K562 (cell line): ENCODE measurements around the gene PHF12. TPM values are rescaled to one million over a fixed set of nuclear protein-coding genes. Genes with fewer than 3 reads are reported as not detected.

Source experiments
- ATAC-seq: fragments of 200-7000 bp; cut with Tn5 transposase; 3 replicates; pipeline ENCODE4 v1.9.1; 2020; ENCODE audit warnings: moderate library complexity
- BruUV-seq: library from RNA; stranded (reverse); fragments of 400-500 nt; replicated peaks from 2 replicates; lab custom pipeline; 2021; lab: Mats Ljungman, UMichigan
- CTCF ChIA-PET: fragments of 300-600 bp; formaldehyde crosslinking; extraction: SDS; loops from one replicate; lab custom pipeline; 2021; ENCODE audit warnings: low intra/inter-chr PET ratio; lab: Yijun Ruan, JAX
- POLR2A ChIA-PET: fragments of 300-600, 350-650 bp; sonication (Branson Sonifier 250); formaldehyde crosslinking; extraction: SDS; loops from one replicate; lab custom pipeline; 2021; ENCODE audit warnings: antibody characterized with exemption, inconsistent platforms; lab: Yijun Ruan, JAX
- DNase-seq, 4 experiments: peaks; one replicate each; pipeline versions ENCODE4 v3.0.0 to v3.0.0-alpha.2; 2011 to 2018; ENCODE audit warnings: low spot score in 3 of 4, mixed read lengths in 3 of 4; ENCODE audit errors: extremely low read depth in 1 of 4
- FAIRE-seq: peaks from 2 replicates; lab custom pipeline; 2011; peaks lifted over from hg19 to GRCh38; lab: Jason Lieb, UNC
- H2AFZ ChIP-seq: 2 replicates; pipeline ENCODE4 v1.6.0; 2011; ENCODE audit warnings: low read depth, low read length, control low read depth, inconsistent platforms
- H3K27ac ChIP-seq: fragments of 200-600 bp; 3 replicates; pipeline ENCODE4 v1.8.0; 2011; ENCODE audit warnings: low read depth, mild to moderate bottlenecking, control low read depth, inconsistent platforms, low read length, moderate library complexity, mixed read lengths; ENCODE audit errors: extremely low read depth
- H3K27me3 ChIP-seq, 2 experiments: fragments of 300-600 bp in 1 of 2; 2 replicates in 1 of 2; 3 replicates in 1 of 2; pipeline versions ENCODE4 v1.6.0 to v1.8.0; 2011; ENCODE audit warnings: inconsistent platforms in 2 of 2, low read length in 2 of 2, mild to moderate bottlenecking in 1 of 2, mixed read lengths in 1 of 2, moderate library complexity in 1 of 2; ENCODE audit not compliant: control insufficient read depth in 2 of 2, insufficient read depth in 2 of 2
- H3K36me3 ChIP-seq: fragments of 300-600 bp; 3 replicates; pipeline ENCODE4 v1.8.0; 2011; ENCODE audit warnings: mild to moderate bottlenecking, low read length, inconsistent platforms; ENCODE audit not compliant: control insufficient read depth, insufficient read depth
- H3K4me1 ChIP-seq, 2 experiments: fragments of 200-600 bp in 1 of 2; replicated peaks in 1 of 2; 2 replicates in 1 of 2; 3 replicates in 1 of 2; pipeline versions ENCODE4 v1.5.1 to v1.8.0; 2011; ENCODE audit warnings: inconsistent platforms in 2 of 2, low read length in 2 of 2, mild to moderate bottlenecking in 1 of 2, mixed read lengths in 1 of 2, moderate library complexity in 1 of 2; ENCODE audit not compliant: control insufficient read depth in 2 of 2, insufficient read depth in 2 of 2
- H3K4me2 ChIP-seq: 2 replicates; pipeline ENCODE4 v1.6.1; 2011; ENCODE audit warnings: low read length, control low read depth, inconsistent platforms, mixed read lengths; ENCODE audit not compliant: insufficient read depth
- H3K4me3 ChIP-seq: fragments of 200-600 bp; sonication (generic), shearing (Covaris generic); 2 replicates; pipeline ENCODE4 v1.5.1; 2016; ENCODE audit warnings: control low read depth, inconsistent platforms
- H3K79me2 ChIP-seq: fragments of 200-600 bp; 3 replicates; pipeline ENCODE4 v1.8.0; 2011; ENCODE audit warnings: low read length, inconsistent platforms; ENCODE audit not compliant: control insufficient read depth, insufficient read depth
- H3K9ac ChIP-seq, 2 experiments: 2 replicates each; pipeline versions ENCODE4 v1.6.0 to v1.6.1; 2011; ENCODE audit warnings: low read depth in 2 of 2, low read length in 2 of 2, control low read depth in 1 of 2, inconsistent platforms in 1 of 2, mild to moderate bottlenecking in 1 of 2, mixed read lengths in 1 of 2; ENCODE audit not compliant: insufficient read depth in 1 of 2
- H3K9me1 ChIP-seq: one replicate; pipeline ENCODE4 v1.6.0; 2011; ENCODE audit warnings: inconsistent platforms, mild to moderate bottlenecking, low read length, moderate library complexity; ENCODE audit not compliant: control insufficient read depth, insufficient read depth
- H3K9me3 ChIP-seq: replicated peaks from 2 replicates; pipeline ENCODE4 v1.5.1; 2011; ENCODE audit warnings: low read depth, low read length, inconsistent platforms; ENCODE audit not compliant: control insufficient read depth, insufficient read depth
- H4K20me1 ChIP-seq: replicated peaks from 2 replicates; pipeline ENCODE4 v1.6.1; 2011; ENCODE audit warnings: low read length, inconsistent platforms, mixed read lengths; ENCODE audit not compliant: control insufficient read depth, insufficient read depth
- ARNT ChIP-seq, 2 experiments: fragments of 450-650 bp; IDR thresholded peaks; 2 replicates each; pipeline ENCODE4 v1.6.1; 2016; ENCODE audit warnings: mild to moderate bottlenecking in 1 of 2
- ATF6 ChIP-seq: sonication (generic); formaldehyde crosslinking; IDR thresholded peaks from 2 replicates; pipeline ENCODE4 v1.4.0; 2020; ENCODE audit warnings: mild to moderate bottlenecking, missing genetic modification reagents
- KDM1A ChIP-seq, 2 experiments: fragments of 450-650 bp; IDR thresholded peaks; 2 replicates each; pipeline ENCODE4 v1.6.1; 2016; ENCODE audit warnings: mild to moderate bottlenecking in 2 of 2
- MAZ ChIP-seq, 2 experiments: fragments of 450-650 bp in 1 of 2; sonication (generic) in 1 of 2; formaldehyde crosslinking; IDR thresholded peaks in 1 of 2; conservative IDR thresholded peaks in 1 of 2; 2 replicates each; pipeline versions ENCODE4 v1.4.0 to v1.5.0; 2020; ENCODE audit warnings: mild to moderate bottlenecking in 1 of 2, missing genetic modification reagents in 1 of 2
- MCM7 ChIP-seq, 2 experiments: fragments of 450-650 bp; IDR thresholded peaks; 2 replicates each; pipeline ENCODE4 v1.6.1; 2016 to 2018
- PTRF ChIP-seq: fragments of 450-650 bp; IDR thresholded peaks from 2 replicates; pipeline ENCODE4 v1.6.1; 2016; ENCODE audit warnings: mild to moderate bottlenecking, missing genetic modification characterization, missing compliant biosample characterization
- RAD51 ChIP-seq: fragments of 450-650 bp; IDR thresholded peaks from 2 replicates; pipeline ENCODE4 v1.7.1; 2016; ENCODE audit warnings: low read depth, mild to moderate bottlenecking, borderline replicate concordance
- RBM22 ChIP-seq: fragments of 200-400 bp; formaldehyde crosslinking; IDR thresholded peaks from 2 replicates; pipeline ENCODE4 v1.6.1; 2018; ENCODE audit warnings: low read length, low read depth; ENCODE audit not compliant: poor library complexity, severe bottlenecking
- SIN3B ChIP-seq: fragments of 450-650 bp; IDR thresholded peaks from 2 replicates; pipeline ENCODE4 v1.6.1; 2017; ENCODE audit warnings: low read depth, mild to moderate bottlenecking, moderate library complexity
- SMARCA4 ChIP-seq: fragments of 450-650 bp; IDR thresholded peaks from 2 replicates; pipeline ENCODE4 v1.6.1; 2016
- SMARCE1 ChIP-seq: fragments of 450-650 bp; IDR thresholded peaks from 2 replicates; pipeline ENCODE4 v1.7.1; 2016; ENCODE audit warnings: mild to moderate bottlenecking
- TFAM ChIP-seq: fragments of 250-450 bp; sonication (Bioruptor Pico); conservative IDR thresholded peaks from 2 replicates; pipeline ENCODE4 v1.5.0; 2021; ENCODE audit warnings: mild to moderate bottlenecking, moderate library complexity
- ZC3H4 ChIP-seq: sonication (generic); formaldehyde crosslinking; IDR thresholded peaks from 2 replicates; pipeline ENCODE4 v1.9.0; 2021; ENCODE audit warnings: missing genetic modification reagents, borderline replicate concordance
- ZNF263 ChIP-seq: sonication (generic); formaldehyde crosslinking; IDR thresholded peaks from 2 replicates; pipeline ENCODE4 v1.8.0; 2022; ENCODE audit warnings: mild to moderate bottlenecking, missing genetic modification reagents, borderline replicate concordance
- ZNF707 ChIP-seq: fragments of 250-450 bp; sonication (Bioruptor Pico); conservative IDR thresholded peaks from 2 replicates; pipeline ENCODE4 v1.8.0; 2022; ENCODE audit warnings: inconsistent platforms, mild to moderate bottlenecking, moderate library complexity
- WGBS: fragments of 100-300 bp; shearing (Covaris generic); methylation state at CpG from one replicate; pipeline ENCODE4 v1.1.6; 2016; ENCODE audit warnings: low coverage, mixed read lengths; ENCODE audit not compliant: insufficient coverage; ENCODE audit errors: missing lambda C conversion rate; 5-methylcytosine and 5-hydroxymethylcytosine counted together
- in situ Hi-C: fragments of 300-500 bp; cut with MboI; formaldehyde crosslinking; loops from 4 replicates; pipeline ENCODE4 v1.15.0; 2018; ENCODE audit warnings: inconsistent platforms, mixed read lengths
- intact Hi-C: fragments of 100-400 bp; cut with micrococcal nuclease; formaldehyde crosslinking; loops from 2 replicates; pipeline ENCODE4 v1.14.2; 2022
- polyA plus RNA-seq, 8 experiments: library from polyadenylated mRNA; depleted of rRNA in 4 of 8; stranded (reverse) in 5 of 8; unstranded in 3 of 8; fragments of >200 nt; fragmentation: Nextera tagmentation in 2 of 8; fragmentation: Illumina TruSeq in 1 of 8; extraction: Ambion mirVana in 2 of 8; extraction: Trizol in 1 of 8; gene quantifications; 2 replicates each; pipeline versions ENCODE4 v1.2.1 to v1.2.3, GENCODE V29; 2011 to 2014; ENCODE audit warnings: inconsistent platforms in 1 of 8, missing spikeins in 1 of 8
- total RNA-seq, 7 experiments: library from RNA; depleted of rRNA in 6 of 7; stranded (reverse); fragments of >200 nt in 6 of 7; fragmentation: Illumina TruSeq in 2 of 7; extraction: Trizol in 2 of 7; gene quantifications; 2 replicates each; pipeline versions ENCODE4 v1.2.1 to v1.2.3, GENCODE V29; 2011 to 2021; ENCODE audit warnings: low replicate concordance in 1 of 7

Gene PHF12
- total and polyA plus RNA-seq, 9 of the 15 experiments (the other 6 are each of a cell fraction or from before 2014, with no cell fraction given), result 0.82 to 31.3 (median 13.5) TPM

GRCh38 chr17:28963841-28964240, 12.5 kb upstream of the PHF12 start:
- CTCF ChIA-PET, result no interaction called here
- POLR2A ChIA-PET, result interaction anchor here (0.8 to 1.3 kb wide), 4 partner anchors 10 to 38 kb away, joined by 3 to 5 read pairs (median 4); partner anchors contain the start of gene PHF12
- H3K4me3 ChIP-seq, result no peak overlapping the region
- peaks cover 5% of the 10 kb centered on the region; the same call in 1 of the 2 replicates for H4K20me1 ChIP-seq
- no peak overlapping the region for H3K4me2 ChIP-seq
- BruUV-seq, result no TSS peak
- no peak for TF ChIP-seq ZC3H4 (CRISPR knock-in tag)
- TF ChIP-seq PTRF (tag), result no peak
- no peak for TF ChIP-seq ZNF263
- TF ChIP-seq MAZ (CRISPR knock-in tag; conservative IDR thresholded peaks at IDR 0.05 in 1 of 2, IDR thresholded peaks at IDR 0.05 in 1 of 2), result no peak
- no peak for TF ChIP-seq ZNF707 (CRISPR knock-in tag)
- TF ChIP-seq SIN3B, result no peak
- TF ChIP-seq SMARCA4, result no peak
- no peak for TF ChIP-seq ARNT (IDR thresholded peaks at IDR 0.05)
- no peak for TF ChIP-seq RAD51
- TF ChIP-seq TFAM (CRISPR knock-in tag), result no peak
- TF ChIP-seq KDM1A (IDR thresholded peaks at IDR 0.05), result no peak
- no peak for TF ChIP-seq RBM22
- TF ChIP-seq ATF6, result no peak
- no peak for TF ChIP-seq MCM7 (IDR thresholded peaks at IDR 0.05)
- TF ChIP-seq SMARCE1, result no peak
- TF ChIP-seq, all 486 proteins: peak for 0
- Histone ChIP-seq H3K27ac (no peak overlapping the region), H3K79me2 (no peaks in the 10 kb centered on the region), H3K9me3 (no peaks in the 10 kb centered on the region), H3K27me3 (peaks cover 39 to 56% of the 10 kb centered on the region in 2 experiments), H2AFZ (no peak overlapping the region), H3K9me1 (no peaks in the 10 kb centered on the region), H3K9ac (no peak overlapping the region), H3K36me3 (no peaks in the 10 kb centered on the region), H3K4me1 (no peaks in the 10 kb centered on the region; a peak in 1 of 5 replicates)
- WGBS, result 0% methylated on average over 7 of the region's 8 CpGs
- DNase-seq, result no peak
- intact Hi-C loops, result no loop called here
- FAIRE-seq, result no peak
- in situ Hi-C loops, result no loop called here
- ATAC-seq, result no peak
